Muscle of arm (tissue), 12 donors: ENCODE data around the gene RAB17. TPM values are rescaled to one million over a fixed set of nuclear protein-coding genes. Genes with fewer than 3 reads are reported as not detected.

Experiments
- DNase-seq: peaks from one replicate; pipeline ENCODE4 v3.0.0-alpha.2; 2013
- polyA plus RNA-seq, 12 donors: library from polyadenylated mRNA; unstranded; fragments of 120-200 nt; gene quantifications; one replicate each; pipeline ENCODE4 v1.2.1, GENCODE V29; 2013; ENCODE audit not compliant: insufficient read length in 12 of 12

The RAB17 gene
- polyA plus RNA-seq, 12 donors = 1.0 to 10.7 (median 2.0) TPM; not detected in 1

DNA sequence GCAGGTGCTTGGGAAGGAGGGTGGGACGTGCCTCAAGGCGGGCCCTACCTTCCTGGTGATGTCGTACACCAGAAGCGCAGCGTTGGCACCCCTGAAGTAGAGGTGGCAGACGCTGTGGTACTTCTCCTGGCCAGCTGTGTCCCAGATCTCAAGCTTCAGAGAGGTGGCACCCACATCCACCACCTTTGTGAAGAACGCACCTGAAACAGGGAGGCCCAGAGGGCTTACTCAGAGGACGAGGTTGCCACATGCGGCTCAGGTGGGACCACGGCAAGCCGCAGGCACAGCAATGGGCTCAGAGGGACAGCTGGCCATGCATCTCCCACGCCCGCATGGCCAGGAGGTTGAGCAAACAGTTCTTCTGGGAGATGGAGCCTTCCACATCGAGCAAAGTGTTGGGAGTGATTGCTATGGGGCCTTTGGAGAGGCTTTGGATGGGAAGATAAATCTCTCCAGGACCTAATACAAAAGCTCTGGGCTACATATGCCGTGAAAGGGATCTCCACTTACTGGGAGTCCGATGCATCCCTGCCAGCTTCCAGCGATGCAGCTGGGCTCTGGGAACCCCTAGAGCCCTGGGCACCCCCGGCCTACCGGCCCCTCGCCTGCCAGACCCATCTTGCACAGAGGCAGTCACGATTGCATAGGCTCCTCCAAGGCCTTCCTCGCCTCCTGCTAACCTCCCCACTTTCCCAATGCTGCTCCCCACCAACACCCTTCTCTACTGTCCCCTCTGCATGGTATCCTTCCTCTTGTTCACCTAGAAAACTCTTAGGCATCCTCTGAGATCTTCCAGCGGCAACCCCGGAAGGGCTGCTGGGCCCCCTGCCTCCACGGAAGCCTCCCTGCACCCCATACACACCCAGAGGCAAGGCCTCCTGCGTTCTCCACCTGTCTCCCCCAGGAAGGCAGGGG, 12.3 kb downstream of the RAB17 start:
- DNase-seq = no peak

DNA sequence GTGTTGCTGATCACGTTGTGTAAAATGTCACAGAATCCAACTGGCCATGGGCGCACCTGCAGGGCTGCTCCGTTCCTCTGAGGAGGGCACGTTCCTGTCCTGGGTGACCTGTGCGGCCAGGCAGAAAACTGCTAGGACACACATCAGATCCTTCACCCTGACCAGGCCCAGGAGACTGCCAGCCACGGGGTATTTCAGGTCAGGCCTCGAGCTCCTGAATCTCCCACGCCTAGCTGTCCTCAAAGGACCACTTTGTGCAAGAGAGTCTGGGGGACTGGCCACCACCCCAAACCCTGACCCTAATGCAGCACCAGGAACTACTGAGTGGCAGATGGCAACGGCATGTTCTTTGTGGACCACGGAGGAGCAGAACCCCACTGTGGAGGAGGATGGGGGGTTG, 13.1 kb downstream of the RAB17 start:
- DNase-seq = no peak

DNA sequence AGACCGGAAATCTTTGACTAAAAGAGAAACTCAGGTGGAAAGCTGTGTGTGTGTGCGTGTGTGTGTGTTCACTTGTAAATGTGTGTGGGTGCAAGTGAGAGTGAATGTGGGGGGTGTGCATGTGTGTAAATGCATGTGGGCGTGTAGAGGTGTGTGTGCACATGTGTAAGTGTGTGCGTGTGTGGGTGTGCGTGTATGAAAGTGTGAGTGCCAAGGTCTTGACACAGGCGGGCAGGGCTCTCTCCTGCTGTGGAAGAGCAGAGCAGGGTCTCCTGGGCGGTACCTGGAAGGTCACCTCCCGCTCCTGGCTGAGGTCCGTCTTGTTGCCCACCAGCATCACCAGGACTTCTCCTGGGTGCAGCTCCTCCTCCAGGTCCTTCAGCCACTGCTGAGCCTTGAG, 13.6 kb downstream of the RAB17 start:
- no peak for DNase-seq

DNA sequence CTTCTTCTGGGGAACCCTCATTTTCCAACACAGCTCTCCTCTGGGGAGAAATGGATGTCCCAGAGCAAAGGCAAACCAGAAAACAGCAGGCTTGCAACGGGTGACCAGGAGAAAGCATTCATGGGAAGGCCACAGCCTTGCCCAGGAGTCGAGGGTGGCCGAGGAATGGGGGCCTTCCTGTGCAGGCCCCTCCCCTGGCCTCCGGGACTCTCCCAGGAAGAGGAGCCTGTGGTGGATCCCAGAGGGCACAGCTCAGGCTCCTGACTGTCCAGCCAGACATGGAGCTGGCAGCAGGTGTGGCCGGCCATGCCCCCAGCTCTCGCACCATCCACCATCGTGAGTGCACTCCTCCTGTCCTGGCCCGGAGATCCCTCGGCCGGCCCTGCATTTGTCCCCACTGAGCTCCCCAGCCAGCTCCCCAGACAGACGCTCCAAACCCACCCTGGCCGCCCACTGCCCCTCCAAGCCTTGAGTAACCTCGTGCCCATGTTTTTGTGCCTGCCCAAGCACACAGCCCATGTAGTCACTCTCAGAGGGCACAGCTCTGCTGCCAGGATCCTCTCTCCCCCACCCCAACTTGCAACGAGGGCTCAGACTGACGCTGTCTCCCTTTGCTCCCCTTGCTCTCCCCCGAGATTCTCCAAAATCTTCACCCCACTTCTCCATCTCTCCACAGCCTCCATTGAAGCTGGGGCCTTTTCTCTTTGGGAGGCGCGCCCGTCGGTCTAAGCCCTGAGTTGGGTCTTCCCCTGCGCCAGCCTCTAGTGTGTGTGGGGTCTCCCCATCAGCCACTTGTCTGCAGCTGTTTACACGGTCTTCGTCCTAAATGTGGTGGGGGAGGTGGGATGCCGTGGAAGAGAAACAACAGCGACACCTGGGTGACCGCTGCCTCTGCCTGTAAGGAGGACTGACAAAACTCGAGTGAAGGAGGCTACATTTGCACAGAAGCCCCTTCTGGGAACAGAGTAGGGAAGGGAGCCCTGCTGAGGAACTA, 14.4 kb downstream of the RAB17 start:
- DNase-seq = no peak

DNA sequence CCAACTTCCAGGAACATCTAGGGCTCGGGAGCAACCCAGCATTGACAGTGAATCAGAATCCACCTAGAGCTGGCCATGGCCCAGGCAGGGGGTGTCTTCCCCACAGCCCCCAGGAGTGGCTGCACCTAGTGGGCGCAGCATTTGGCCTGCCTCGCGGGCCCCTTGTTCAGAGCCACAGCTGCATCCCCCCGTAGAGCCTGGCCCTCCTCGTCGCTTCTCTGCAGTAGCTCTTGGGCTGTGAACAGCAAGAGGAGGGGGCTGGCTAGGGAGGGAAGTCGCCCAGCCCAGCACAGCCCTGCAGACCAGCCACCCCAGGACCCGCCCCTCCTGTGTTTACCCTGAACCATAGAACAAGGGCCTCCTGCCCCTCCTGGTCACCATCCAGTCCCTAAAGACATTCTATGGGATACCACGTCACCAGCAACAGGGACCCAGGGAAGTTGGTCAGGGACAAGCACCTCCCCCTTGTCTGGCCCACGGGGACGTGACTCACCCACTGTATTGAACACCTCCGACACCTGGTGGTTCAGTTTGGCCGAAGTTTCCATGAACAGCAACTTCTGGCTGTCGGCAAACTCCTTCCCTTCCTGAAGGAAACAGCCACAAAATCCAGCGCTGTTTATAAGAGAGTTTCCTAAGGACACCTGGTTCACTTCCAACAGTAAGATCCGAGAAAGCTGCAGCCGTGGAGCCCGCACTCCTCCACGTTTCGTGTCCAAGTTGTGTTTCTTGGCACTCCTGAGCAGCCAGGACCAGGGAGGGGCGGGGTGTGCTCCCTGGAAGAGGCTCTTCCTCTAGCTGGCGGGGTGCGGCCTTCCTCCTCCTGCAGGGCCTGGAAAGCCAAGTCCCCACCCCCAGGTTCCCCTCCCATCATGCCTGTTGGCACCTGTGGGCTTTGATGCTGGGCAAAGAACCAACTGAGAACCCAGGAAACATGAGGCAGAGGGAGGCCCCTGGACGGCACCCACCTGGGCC, 15.4 kb downstream of the RAB17 start:
- DNase-seq = peak; percentile 23

DNA sequence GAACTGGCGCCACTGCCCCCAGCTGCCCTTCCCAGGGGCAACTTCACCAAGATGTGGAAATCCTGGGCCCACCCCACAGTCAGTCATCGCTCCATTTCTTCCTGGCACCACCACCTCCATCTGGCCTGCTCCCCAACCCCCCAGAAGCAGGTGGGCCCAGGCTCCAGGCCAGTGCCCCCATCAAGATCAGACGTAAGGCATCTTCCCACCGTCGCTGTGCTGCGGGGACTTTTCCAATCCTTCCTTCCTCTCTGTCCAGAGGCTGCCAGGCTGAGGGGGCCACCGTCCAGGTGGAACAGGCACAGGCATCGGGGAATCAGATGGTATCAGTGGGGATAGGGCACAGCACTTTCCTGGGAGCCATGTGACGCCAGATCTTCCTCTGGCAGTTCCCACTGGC, 16.1 kb downstream of the RAB17 start:
- DNase-seq = no peak

DNA sequence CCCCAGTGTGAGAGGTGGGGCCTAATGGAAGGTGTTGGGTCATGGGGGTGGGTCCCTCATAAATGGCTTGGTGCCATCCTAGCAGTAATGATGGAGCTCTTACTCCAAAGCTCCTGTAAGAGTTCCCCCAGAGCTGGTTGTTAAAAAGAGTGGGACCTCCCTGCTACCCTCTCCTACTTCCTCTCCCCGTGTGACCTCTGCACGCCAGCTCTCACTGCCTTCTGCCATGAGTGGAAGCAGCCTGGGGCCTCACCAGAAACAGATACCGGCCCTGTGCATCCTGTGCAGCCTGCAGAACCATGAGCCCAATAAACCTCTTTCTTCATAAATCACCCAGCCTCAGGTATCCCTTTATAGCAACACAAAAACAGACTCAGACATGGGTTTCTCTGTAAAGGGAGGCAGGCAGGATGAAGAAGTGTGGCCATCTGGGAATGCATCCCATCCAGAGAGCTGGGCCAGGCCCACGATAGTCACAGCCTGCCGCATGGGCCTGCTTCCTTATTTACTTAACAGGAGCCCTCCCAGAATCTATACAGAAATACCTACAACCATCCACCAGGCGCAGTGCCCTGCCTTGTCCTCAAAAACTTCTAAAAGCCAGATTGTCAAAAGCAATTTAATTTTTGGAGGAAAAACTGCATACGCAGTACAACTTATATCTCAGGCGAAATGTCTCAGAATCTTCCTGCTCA, 16.7 kb downstream of the RAB17 start:
- no peak for DNase-seq

DNA sequence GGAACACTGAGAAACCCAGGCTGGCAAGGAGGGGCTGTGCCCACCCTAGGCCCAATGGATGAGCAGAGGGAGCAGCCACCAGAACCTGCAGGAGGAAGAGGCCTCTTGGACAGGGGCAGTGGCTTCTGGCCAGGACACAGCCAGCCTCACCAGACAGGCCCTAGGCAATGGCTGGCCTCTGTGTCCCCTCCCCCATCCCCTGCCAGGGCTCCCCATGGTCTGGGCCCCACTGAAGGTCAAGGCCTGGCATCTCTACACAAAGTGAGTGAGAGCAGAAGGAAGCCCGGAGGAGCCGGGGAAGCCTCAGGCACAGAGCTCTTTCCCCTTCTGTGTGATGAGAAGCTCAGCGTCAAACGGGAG, 17.8 kb downstream of the RAB17 start:
- no peak for DNase-seq

DNA sequence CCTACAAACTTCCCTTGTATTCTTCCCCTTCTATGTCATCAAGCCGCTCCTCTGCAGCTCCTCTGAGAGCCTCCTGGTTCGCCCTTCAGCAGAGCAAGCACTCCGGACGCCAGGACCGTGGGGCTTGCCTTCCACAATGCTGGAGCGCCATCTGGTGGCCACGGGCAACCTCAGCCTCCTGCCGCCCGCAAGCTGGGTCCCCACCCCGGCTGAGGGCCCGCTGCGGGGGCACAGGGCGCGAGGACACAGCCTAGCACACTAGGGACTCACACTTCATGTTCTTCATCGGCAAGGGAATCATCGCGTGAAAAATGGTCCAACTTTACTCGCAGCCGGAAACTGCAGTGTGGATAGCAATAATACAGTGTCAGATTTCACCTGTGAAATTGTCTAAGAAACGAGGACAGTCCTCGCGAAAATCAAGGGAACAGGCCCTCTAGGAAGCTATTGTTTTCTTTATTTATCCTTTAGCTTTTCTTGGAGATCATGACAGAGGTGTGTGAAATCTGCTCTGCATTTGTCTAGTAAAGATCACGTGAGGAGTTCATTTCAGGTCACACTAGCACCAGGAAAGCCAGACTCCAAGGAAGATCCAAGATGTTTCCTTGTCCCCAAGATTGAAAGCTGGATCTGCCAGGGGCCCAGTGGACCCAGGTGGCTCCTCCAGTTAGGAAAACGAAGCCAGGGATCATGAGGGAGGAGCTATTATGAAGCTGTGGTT, 18.4 kb downstream of the RAB17 start:
- peak; percentile 91 for DNase-seq

DNA sequence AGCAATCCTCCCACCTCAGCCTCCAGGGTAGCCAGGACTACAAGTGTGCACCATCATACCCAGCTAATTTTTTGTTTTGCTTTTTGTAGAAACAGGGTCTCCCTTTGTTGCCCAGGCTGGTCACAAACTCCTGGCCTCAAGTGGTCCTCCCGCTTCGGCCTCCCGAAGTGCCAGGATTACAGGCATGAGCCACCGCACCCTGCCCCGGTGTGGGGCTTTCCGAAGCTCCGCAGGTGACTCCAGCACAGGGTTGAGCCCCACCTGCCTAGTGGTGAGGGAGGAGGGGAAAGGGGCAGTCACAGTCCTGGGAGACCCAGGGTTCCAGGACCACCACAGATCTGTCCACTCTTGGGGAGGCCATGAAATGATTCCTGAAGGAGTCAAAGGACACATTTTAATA, 19.0 kb downstream of the RAB17 start:
- DNase-seq = no peak

DNA sequence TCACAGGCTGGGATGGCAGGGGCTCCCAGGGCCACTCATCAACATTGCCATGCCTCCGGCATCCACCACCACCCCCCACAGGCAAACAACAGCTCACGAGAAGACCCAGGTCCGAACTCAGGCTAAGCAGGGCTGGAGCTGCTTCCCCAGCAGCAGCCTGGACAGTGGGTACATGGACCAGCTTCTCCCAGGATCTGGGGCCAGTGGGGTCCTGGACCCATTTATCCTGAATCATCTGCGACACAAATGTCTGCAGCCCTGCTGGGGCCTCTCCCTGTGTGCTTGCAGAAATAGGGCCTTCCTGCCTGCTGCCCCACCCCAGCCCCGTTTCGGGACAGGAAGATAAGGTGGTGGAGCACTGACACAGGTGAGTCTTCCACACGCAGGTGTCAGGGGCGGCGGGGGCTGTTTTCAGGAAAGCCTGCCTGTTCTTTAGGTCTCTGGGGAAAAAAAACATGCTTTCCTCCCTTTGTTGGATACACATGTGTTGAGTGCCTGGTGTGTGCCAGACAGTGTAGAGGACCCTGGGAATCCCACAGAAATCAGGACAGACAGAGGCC, 19.7 kb downstream of the RAB17 start:
- no peak for DNase-seq

DNA sequence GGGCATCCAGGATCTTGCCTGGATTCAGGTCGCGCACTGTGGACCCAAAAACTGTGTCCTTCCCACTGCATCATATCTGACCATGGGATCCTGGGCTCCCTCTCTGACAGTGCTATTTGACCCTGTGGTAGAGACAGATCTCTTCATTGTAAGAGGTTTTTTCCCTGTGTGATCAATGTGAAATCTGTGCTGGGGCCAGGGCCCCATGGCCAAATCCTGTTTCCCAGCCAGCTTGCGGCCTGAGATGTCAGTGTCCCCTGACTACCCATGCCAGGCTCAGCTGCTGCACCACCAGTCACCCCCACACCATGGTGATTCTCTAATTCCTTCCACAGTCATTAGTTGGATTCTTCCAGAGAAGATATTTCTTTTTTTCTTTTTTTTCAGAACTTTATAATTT, 20.6 kb downstream of the RAB17 start:
- no peak for DNase-seq

DNA sequence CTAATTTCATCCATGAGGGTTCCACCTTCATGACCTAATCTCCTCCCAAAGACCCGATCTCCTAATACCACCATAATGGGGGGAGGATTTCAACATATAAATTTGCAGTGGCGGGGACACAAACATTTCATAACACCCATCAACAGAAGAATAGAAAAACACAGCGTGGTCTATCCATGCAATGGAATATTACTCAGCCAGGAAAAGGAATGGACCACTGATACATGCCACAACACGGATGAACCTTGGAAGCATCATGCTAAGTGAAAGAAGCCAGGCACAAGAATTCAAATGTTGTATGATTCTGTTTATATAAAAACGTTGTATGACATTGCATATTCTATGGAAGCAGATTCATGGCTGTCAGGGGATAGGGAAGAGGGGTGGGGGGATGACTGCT, 21.5 kb downstream of the RAB17 start:
- DNase-seq = no peak

DNA sequence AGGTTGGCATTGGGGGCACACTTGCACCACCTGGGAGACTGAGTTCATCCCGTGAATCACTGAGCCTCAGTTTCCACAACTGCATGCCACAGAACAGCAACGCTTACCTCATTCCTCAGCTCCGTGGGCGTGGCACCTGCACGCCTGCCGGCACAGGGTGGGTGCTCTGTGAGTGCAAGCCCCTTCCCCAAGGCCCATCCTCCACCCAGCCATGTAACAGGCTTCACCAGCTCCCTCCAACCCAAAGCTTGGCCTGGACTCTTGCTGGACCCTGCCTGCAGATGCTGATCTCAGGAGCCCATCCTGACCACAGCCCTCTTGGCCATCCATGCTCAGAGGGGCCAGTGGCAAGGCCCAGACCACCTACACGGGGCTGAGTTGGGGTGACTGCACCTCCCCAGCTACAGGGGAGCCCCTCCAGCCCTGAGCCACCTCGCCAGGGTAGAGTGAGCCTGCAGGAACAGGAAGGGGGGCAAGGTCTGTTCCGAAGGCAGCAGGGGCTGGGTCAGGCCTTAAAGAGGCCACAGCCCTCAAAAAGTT, 22.3 kb downstream of the RAB17 start:
- DNase-seq = no peak

DNA sequence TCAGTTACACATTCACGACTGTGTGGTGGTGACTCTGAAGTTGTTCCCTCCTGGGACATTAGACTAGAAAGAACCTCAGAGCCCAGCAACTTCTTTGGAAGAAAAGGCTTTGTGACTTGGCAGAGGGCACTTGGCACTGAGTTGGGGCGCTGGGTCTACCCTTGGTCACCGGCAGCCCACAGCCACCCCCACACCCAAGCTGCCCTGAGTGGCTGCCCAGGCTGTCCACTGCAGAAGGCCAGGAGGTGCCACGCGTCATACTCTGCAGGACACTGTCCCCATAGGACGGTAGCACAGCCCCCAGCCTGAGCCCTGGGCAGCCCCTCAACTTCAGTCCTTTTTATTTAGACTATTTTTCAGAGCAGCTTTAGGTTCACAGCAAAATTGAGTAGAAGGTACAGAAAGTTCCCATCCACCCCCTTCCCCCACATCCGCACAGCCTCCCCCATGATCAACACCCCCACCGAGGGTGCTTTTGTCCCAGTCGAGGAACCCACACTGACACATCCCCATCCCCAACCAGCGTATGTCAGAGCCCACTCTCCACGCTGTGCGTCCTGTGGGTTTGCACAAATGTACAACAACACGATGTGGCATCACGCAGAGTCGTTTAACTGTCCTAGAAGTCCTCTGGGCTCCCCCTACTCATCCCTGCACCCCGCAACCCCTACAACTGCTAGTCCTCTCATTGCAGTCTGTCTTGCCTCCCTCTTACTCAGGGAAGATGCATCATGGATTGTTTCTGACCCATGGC, 23.1 kb downstream of the RAB17 start:
- DNase-seq = no peak

DNA sequence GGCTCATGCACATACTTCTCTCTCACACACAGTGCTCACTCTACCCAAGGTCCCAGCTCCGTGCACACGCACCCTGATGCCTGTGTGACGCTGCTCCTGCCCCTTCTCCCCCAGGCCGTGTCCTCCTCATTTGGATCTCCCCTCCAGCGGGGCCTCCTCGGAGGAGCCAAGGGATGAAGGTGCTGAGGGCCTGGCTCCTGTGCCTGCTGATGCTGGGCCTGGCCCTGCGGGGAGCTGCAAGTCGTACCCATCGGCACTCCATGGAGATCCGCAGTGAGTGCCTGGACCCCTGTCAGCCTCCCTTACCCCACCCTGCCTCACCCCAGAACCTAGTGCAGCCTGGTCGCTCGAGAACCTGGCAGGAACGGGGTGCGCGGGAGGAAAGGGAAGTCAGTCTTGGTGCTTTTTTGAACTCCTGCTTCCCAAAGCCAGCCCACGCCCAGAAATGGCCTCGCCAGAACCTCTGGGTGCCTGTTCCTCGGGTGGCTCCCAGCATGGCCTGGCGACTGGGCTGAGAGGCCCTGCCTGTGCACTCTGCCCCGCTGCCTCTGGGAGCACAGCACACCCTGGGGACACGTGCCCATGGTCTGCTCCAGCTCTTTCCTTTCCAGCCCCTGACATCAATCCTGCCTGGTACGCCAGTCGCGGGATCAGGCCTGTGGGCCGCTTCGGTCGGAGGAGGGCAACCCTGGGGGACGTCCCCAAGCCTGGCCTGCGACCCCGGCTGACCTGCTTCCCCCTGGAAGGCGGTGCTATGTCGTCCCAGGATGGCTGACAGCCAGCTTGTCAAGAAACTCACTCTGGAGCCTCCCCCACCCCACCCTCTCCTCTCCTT, 23.9 kb downstream of the RAB17 start, which contains the start of gene PRLH:
TSS of gene PRLH (plus strand) at position 174 of the 835 bp plus-strand sequence. CDS start at position 174, 0 bp downstream.
- DNase-seq = no peak

DNA sequence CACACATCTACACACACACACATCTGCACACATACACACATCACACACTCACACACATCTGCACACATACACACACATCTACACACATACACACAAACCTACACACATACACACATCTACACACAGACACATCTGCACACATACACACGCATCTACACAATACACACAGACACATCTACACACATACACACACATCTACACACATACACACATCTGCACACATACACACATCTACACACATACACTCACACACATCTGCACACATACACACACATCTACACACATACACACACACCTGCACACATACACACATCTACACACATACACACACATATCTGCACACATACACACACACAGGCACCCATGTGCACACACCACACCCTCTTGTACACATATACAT, 24.6 kb downstream of the RAB17 start:
- DNase-seq = no peak
